SW 1271 (cell line): ENCODE data around the gene MTX1.
A peak's percentile ranks its signal among the peaks of the same experiment; 100 is the strongest.

Experiments
- DNase-seq, 2 experiments: peaks; one replicate each; lab custom pipeline; 2025; lab: John Stamatoyannopoulos, UW

The MTX1 gene

DNA sequence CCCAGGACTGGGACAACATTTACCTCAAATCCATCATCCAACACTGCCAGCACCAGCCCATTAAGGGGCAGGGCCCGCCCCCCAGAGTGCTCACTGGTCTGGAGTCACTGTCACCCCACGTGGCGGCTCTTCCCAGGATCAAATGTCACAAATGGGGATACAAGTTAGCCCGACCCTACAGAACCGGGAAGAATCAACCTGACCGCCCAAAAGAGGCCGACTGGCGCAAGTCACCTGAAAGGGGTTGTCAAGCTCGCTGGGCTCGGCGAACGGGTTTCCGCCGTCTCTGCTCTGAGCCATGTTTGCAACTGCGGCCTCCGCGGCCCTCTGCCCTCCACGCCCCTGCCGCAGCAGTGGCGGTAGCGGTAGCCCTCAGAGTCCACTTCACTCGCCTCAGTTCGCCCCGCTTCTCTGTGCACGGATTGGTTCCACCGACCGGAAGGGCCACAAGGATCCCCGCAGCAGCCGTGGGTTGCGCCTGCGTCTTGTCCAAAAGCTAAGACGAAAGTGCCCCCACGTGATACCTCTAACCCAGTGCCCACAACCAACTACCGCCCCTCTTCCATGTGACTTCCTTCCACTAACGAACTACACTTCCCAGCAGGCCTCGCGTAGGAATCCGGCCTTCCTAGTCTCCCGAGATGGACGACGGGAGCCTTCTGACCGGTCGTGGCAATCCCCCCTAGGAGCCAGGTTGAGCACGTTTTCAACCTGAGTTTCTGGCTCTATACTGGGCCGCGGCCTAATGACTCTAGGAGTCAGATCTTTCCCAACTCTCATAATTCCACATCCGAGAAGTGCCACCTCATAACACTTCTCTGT lies 53.6 kb downstream of the MTX1 start, which contains the start of gene SCAMP3:
Gene SCAMP3 (minus strand): TSS at position 509 of the 822 bp plus-strand sequence. CDS start 209 bp downstream, at position 300.
- DNase-seq = peak; percentile 84 to 94

DNA sequence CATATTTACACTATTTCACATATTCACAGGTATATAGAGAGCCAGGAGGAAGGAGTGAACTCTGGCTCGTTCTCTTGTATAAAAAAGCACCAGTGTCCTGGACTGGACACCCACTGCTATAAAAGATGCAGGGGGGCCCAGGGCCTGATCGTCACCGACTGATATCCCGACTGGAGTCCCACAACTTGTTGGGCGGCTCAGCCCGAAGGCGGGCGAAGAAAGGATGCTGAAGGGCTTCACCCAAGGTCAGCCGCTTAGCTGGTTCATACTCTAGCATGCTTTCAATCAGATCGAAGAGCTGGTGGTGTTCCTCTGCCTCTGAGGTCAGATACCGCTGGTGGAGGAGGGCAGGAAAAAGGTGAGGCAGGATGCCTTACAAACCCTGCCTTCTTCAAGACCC lies 54.6 kb downstream of the MTX1 start:
- DNase-seq = no peak
